SK-N-SH (cell line): ENCODE measurements around the gene PKP4. TPM values are rescaled to one million over a fixed set of nuclear protein-coding genes. Genes with fewer than 3 reads are reported as not detected.

Experiments used
- CTCF ChIA-PET: fragments of 300-600, 350-600 bp; formaldehyde crosslinking; extraction: SDS; loops from one replicate; lab custom pipeline; 2021; lab: Yijun Ruan, JAX
- POLR2A ChIA-PET: fragments of 350-600 bp; sonication (Branson Sonifier 250); formaldehyde crosslinking; extraction: SDS; loops from one replicate; lab custom pipeline; 2020; ENCODE audit warnings: antibody characterized with exemption, inconsistent platforms; lab: Yijun Ruan, JAX
- DNase-seq: peaks from one replicate; pipeline ENCODE4 v3.0.0; 2012
- H2AFZ ChIP-seq: fragments of 200-600 bp; sonication (generic); 2 replicates; pipeline ENCODE4 v1.8.1; 2016; ENCODE audit warnings: antibody characterized with exemption, mild to moderate bottlenecking, low read depth
- H3F3A ChIP-seq: fragments of 200-600 bp; sonication (generic); replicated peaks from 2 replicates; pipeline ENCODE3; 2016; ENCODE audit warnings: antibody characterized with exemption, mild to moderate bottlenecking; ENCODE audit not compliant: insufficient read depth
- H3K27ac ChIP-seq, 2 experiments: fragments of 200-500 bp in 1 of 2; fragments of 200-600 bp in 1 of 2; sonication (Bioruptor generic) in 1 of 2; sonication (generic), shearing (Covaris generic) in 1 of 2; 2 replicates each; pipeline versions ENCODE4 v1.5.1 to v1.6.1; 2014 to 2016; ENCODE audit warnings: low read depth in 2 of 2, inconsistent platforms in 1 of 2, low read length in 1 of 2, mild to moderate bottlenecking in 1 of 2, mixed read lengths in 1 of 2
- H3K27me3 ChIP-seq: fragments of 200-600 bp; sonication (generic), shearing (Covaris generic); 2 replicates; pipeline ENCODE4 v1.6.1; 2016; ENCODE audit warnings: mixed run types; ENCODE audit not compliant: insufficient read depth
- H3K36me3 ChIP-seq, 2 experiments: fragments of 200-500 bp in 1 of 2; fragments of 200-600 bp in 1 of 2; sonication (Bioruptor generic) in 1 of 2; sonication (generic) in 1 of 2; replicated peaks in 1 of 2; 2 replicates each; pipeline versions ENCODE3 to v1.5.1; 2014 to 2016; ENCODE audit warnings: low read length in 1 of 2, mild to moderate bottlenecking in 1 of 2; ENCODE audit not compliant: insufficient read depth in 2 of 2, control insufficient read depth in 1 of 2
- H3K4me1 ChIP-seq, 2 experiments: fragments of 200-500 bp in 1 of 2; fragments of 200-600 bp in 1 of 2; sonication (Bioruptor generic) in 1 of 2; sonication (generic), shearing (Covaris generic) in 1 of 2; 2 replicates each; pipeline versions ENCODE4 v1.5.1 to v1.6.1; 2014 to 2016; ENCODE audit warnings: low read depth in 1 of 2, low read length in 1 of 2, mixed run types in 1 of 2; ENCODE audit not compliant: insufficient read depth in 2 of 2, control insufficient read depth in 1 of 2
- H3K4me2 ChIP-seq: fragments of 200-600 bp; sonication (generic), shearing (Covaris generic); 2 replicates; pipeline ENCODE4 v1.6.1; 2017; ENCODE audit warnings: mixed run types
- H3K4me3 ChIP-seq, 2 experiments: fragments of 200-500 bp in 1 of 2; fragments of 200-600 bp in 1 of 2; sonication (Bioruptor generic) in 1 of 2; sonication (generic), shearing (Covaris generic) in 1 of 2; 2 replicates each; pipeline versions ENCODE4 v1.5.1 to v1.8.1; 2014 to 2016; ENCODE audit warnings: low read depth in 2 of 2, inconsistent platforms in 1 of 2, low read length in 1 of 2, mild to moderate bottlenecking in 1 of 2, mixed read lengths in 1 of 2, moderate library complexity in 1 of 2
- H3K79me2 ChIP-seq: fragments of 200-600 bp; sonication (generic); 2 replicates; pipeline ENCODE4 v1.8.1; 2017; ENCODE audit warnings: mild to moderate bottlenecking; ENCODE audit not compliant: insufficient read depth
- H3K9ac ChIP-seq: fragments of 200-600 bp; sonication (generic); 2 replicates; pipeline ENCODE4 v1.6.1; 2017; ENCODE audit warnings: mixed run types
- H3K9me2 ChIP-seq: fragments of 200-600 bp; sonication (generic); 2 replicates; pipeline ENCODE4 v1.6.1; 2017; ENCODE audit warnings: mixed run types
- H3K9me3 ChIP-seq: fragments of 200-600 bp; sonication (generic); 2 replicates; pipeline ENCODE4 v1.6.1; 2017; ENCODE audit warnings: mixed run types, mild to moderate bottlenecking, moderate library complexity
- H4K20me1 ChIP-seq: fragments of 200-600 bp; sonication (generic); 2 replicates; pipeline ENCODE4 v1.6.1; 2017; ENCODE audit warnings: mild to moderate bottlenecking, mixed run types; ENCODE audit not compliant: insufficient read depth
- ELF1 ChIP-seq: IDR thresholded peaks from 2 replicates; pipeline ENCODE4 v1.4.0; 2012
- EZH2phosphoT487 ChIP-seq: fragments of 200-600 bp; sonication (generic); IDR thresholded peaks from 2 replicates; pipeline ENCODE4 v1.6.1; 2017; ENCODE audit warnings: low read depth, mixed run types, mild to moderate bottlenecking, antibody characterized with exemption, moderate library complexity, borderline replicate concordance
- FOSL2 ChIP-seq: IDR thresholded peaks from 2 replicates; pipeline ENCODE4 v1.4.0; 2012; ENCODE audit warnings: low read depth, mild to moderate bottlenecking, moderate library complexity, borderline replicate concordance
- FOXJ3 ChIP-seq: sonication (generic); formaldehyde crosslinking; IDR thresholded peaks from 2 replicates; pipeline ENCODE4 v1.5.1; 2020; ENCODE audit warnings: mild to moderate bottlenecking, missing genetic modification reagents
- FOXM1 ChIP-seq: IDR thresholded peaks from 2 replicates; pipeline ENCODE4 v1.4.0; 2012; ENCODE audit warnings: low read depth, mild to moderate bottlenecking
- GATA2 ChIP-seq: sonication (generic); formaldehyde crosslinking; IDR thresholded peaks from 2 replicates; pipeline ENCODE4 v1.5.0; 2020; ENCODE audit warnings: mild to moderate bottlenecking, missing genetic modification reagents
- JUND ChIP-seq: IDR thresholded peaks from 2 replicates; pipeline ENCODE4 v1.4.0; 2012
- MEF2A ChIP-seq: IDR thresholded peaks from 2 replicates; pipeline ENCODE4 v1.4.0; 2012; ENCODE audit warnings: low read depth, borderline replicate concordance
- MXI1 ChIP-seq: IDR thresholded peaks from 2 replicates; pipeline ENCODE4 v1.6.1; 2012; ENCODE audit warnings: mild to moderate bottlenecking, low read depth, low read length, improper control_type of control experiment
- NFIC ChIP-seq: IDR thresholded peaks from 2 replicates; pipeline ENCODE4 v1.4.0; 2012; ENCODE audit warnings: borderline replicate concordance
- NRF1 ChIP-seq: IDR thresholded peaks from 2 replicates; pipeline ENCODE4 v1.6.1; 2012; ENCODE audit warnings: low read depth, mild to moderate bottlenecking, low read length
- PBX3 ChIP-seq: IDR thresholded peaks from 2 replicates; pipeline ENCODE4; 2012
- POLR2AphosphoS5 ChIP-seq: IDR thresholded peaks from 2 replicates; pipeline ENCODE4 v1.6.1; 2012; ENCODE audit warnings: low read depth, low read length
- REST ChIP-seq: IDR thresholded peaks from 2 replicates; pipeline ENCODE4 v1.6.1; 2012; ENCODE audit warnings: mild to moderate bottlenecking, low read depth, low read length, moderate library complexity
- RFX5 ChIP-seq: IDR thresholded peaks from 2 replicates; pipeline ENCODE4 v1.6.1; 2012; ENCODE audit warnings: mild to moderate bottlenecking, improper control_type of control experiment, low read length
- RXRA ChIP-seq: IDR thresholded peaks from 2 replicates; pipeline ENCODE4 v1.4.0; 2012; ENCODE audit warnings: low read depth, mild to moderate bottlenecking, borderline replicate concordance
- SIN3A ChIP-seq: IDR thresholded peaks from 2 replicates; pipeline ENCODE4 v1.6.1; 2012; ENCODE audit warnings: low read depth, mild to moderate bottlenecking, low read length, moderate library complexity, borderline replicate concordance
- SMC3 ChIP-seq: IDR thresholded peaks from 2 replicates; pipeline ENCODE4 v1.6.1; 2012; ENCODE audit warnings: low read depth, low read length, improper control_type of control experiment
- TCF12 ChIP-seq: IDR thresholded peaks from 2 replicates; pipeline ENCODE4 v1.4.0; 2012
- TEAD4 ChIP-seq: IDR thresholded peaks from 2 replicates; pipeline ENCODE4 v1.4.0; 2012; ENCODE audit warnings: mild to moderate bottlenecking, borderline replicate concordance; ENCODE audit not compliant: insufficient read depth
- USF2 ChIP-seq: fragments of 150-350 bp; IDR thresholded peaks from 2 replicates; pipeline ENCODE4 v1.6.1; 2017; ENCODE audit warnings: antibody characterized with exemption, low read length, low read depth, borderline replicate concordance
- YY1 ChIP-seq: IDR thresholded peaks from 2 replicates; pipeline ENCODE4 v1.4.0; 2012; ENCODE audit warnings: low read depth, mild to moderate bottlenecking
- WGBS: methylation state at CpG from one replicate; pipeline ENCODE4 v1.1.6; 2017; ENCODE audit warnings: low lambda C conversion rate; 5-methylcytosine and 5-hydroxymethylcytosine counted together
- polyA plus RNA-seq, 3 experiments: library from polyadenylated mRNA; depleted of rRNA; stranded (reverse); fragments of >200 nt; gene quantifications; 2 replicates each; pipeline ENCODE4 v1.2.3, GENCODE V29; 2012

The PKP4 gene
- polyA plus RNA-seq, 1 of the 3 experiments (the other 2 are of a cell fraction): 10.9 TPM

- no peak overlapping the region for H3K4me2 ChIP-seq
- no peaks in the 10 kb centered on the region for H3K36me3 ChIP-seq
- H3K27me3 ChIP-seq: no peaks in the 10 kb centered on the region; the same call in 1 of the 2 replicates
- 42% methylated on average over 8 of the region's 8 CpGs for WGBS
- ChIA-PET POLR2A (no interaction called here), CTCF (interaction anchor here (1.3 to 2.1 kb wide), 2 partner anchors 12 to 19 kb away, joined by 3 to 12 read pairs; no protein-coding TSS in a partner anchor)
- DNase-seq: peak; percentile 39
- H3K27ac ChIP-seq: no peak overlapping the region
- H3K4me1 ChIP-seq: peaks cover 0 to 9% of the 10 kb centered on the region in 2 experiments; a peak in 1 of 4 replicates
- H3K79me2 ChIP-seq: no peaks in the 10 kb centered on the region
- H3K9me3 ChIP-seq: no peaks in the 10 kb centered on the region
- no peaks in the 10 kb centered on the region for H3K9me2 ChIP-seq
- no peak overlapping the region for H3K9ac ChIP-seq
- H2AFZ ChIP-seq: no peak overlapping the region
- H3F3A ChIP-seq: no peaks in the 10 kb centered on the region
- TF ChIP-seq SMC3 (no peak), FOXM1 (no peak), FOSL2 (no peak), POLR2AphosphoS5 (no peak), MXI1 (no peak), USF2 (no peak), TCF12 (no peak), YY1 (no peak), RXRA (no peak), GATA2 (CRISPR knock-in tag) (no peak), NFIC (no peak)
- no peak overlapping the region for H3K4me3 ChIP-seq
- no peaks in the 10 kb centered on the region for H4K20me1 ChIP-seq
These were observed 270.3 kb downstream of the PKP4 start for GRCh38 chr2:158726911-158727592.

GRCh38 chr2:158728422-158728821, 271.7 kb downstream of the PKP4 start:
- Histone ChIP-seq H3K4me3 (no peak overlapping the region), H3K27me3 (no peaks in the 10 kb centered on the region; the same call in 1 of the 2 replicates), H3K27ac (no peak overlapping the region), H2AFZ (no peak overlapping the region), H3K4me1 (peaks cover 0 to 9% of the 10 kb centered on the region in 2 experiments; a peak in 1 of 4 replicates), H3F3A (no peaks in the 10 kb centered on the region), H3K9me3 (no peaks in the 10 kb centered on the region)
- no peak for DNase-seq
- CTCF ChIA-PET: interaction anchor here (0.8 to 1.9 kb wide), 4 partner anchors 15 to 694 kb away, joined by 3 to 7 read pairs (median 4); no protein-coding TSS in a partner anchor
- WGBS: 68% methylated on average over 7 of the region's 7 CpGs
- TF ChIP-seq SMC3 (no peak), TEAD4 (no peak), SIN3A (no peak), FOXJ3 (no peak), ELF1 (no peak), JUND (no peak), NRF1 (no peak), NFIC (no peak), RXRA (no peak), MEF2A (no peak), PBX3 (no peak), RFX5 (no peak), REST (no peak), EZH2phosphoT487 (no peak), YY1 (no peak), FOXM1 (no peak), FOSL2 (no peak), GATA2 (CRISPR knock-in tag) (no peak)
- TF ChIP-seq, all 33 proteins: peak for 0
- Histone ChIP-seq H4K20me1 (no peaks in the 10 kb centered on the region), H3K9ac (no peak overlapping the region), H3K79me2 (no peaks in the 10 kb centered on the region), H3K9me2 (no peaks in the 10 kb centered on the region), H3K4me2 (no peak overlapping the region), H3K36me3 (no peaks in the 10 kb centered on the region)
- POLR2A ChIA-PET: interaction anchor here (0.6 kb wide), 1 partner anchor 99 kb away, joined by 3 read pairs; no protein-coding TSS in a partner anchor
